NCI-H1417 (cell line): ENCODE results near the gene LPP.

Source experiments
- DNase-seq, 3 experiments: peaks; one replicate each; lab custom pipeline; 2025; lab: John Stamatoyannopoulos, UW

LPP gene

DNA sequence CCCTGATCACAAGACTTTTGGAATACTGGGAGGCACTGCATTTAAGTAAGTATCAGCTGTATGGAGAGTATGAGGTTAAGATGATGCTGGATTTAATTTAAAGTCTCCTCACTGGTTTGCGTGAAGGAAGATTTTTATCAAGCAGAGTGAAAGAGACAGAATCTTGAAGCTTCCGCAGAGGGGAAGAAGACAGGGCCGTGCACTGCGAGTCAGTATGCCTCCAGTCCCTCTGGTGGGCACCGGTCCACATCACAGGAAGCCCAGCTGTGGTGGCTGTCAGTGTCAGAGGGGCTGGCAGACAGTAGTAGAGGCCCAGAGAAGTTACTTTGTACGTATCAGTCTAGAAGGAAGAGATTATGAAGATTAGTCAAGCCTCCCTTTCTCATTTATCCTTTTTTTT, 638.8 kb downstream of the LPP start:
- no peak for DNase-seq

DNA sequence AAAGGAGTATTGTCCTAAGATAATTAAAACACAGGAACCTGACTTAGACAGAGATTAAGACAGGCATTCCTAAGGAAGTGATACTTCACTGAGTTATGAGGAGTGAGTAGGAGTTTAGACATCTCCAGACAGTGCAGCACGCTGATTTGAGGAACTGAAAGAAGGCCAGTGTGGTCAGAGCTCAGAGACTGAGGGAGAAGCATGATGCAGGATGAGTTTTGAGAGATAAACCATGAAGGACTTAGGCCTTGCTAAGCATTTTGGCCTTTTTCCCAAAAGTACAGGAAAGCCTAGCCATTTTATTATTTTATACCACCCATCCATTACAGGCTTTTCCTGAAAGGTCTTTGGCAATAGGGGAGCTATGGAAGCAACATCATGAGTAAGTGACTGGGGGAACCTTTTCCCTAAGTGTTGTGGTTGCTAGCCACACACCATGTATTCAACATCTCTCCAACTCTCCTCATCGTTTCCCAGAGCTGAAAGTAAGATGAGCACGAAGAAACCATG, 642.2 kb downstream of the LPP start:
- no peak for DNase-seq

DNA sequence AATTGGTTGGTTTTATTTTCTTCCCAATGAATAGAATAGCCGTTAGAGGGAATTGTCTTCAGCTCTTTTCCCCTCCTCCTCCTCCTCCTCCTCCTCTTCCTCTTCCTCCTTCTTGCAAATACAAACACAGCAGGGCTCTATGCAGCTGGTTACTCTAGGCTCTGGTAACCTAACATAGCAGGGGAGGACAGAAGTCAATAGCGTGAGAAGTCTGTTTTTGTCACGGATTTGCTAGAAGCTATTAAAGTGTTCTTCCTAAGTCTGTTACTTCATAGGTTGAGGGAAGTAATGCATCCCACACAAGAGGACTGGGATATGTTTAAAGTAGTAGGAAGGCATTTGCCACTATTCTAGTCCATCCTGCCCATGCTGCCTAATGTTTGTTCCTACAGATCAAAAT, 643.1 kb downstream of the LPP start:
- DNase-seq = no peak

DNA sequence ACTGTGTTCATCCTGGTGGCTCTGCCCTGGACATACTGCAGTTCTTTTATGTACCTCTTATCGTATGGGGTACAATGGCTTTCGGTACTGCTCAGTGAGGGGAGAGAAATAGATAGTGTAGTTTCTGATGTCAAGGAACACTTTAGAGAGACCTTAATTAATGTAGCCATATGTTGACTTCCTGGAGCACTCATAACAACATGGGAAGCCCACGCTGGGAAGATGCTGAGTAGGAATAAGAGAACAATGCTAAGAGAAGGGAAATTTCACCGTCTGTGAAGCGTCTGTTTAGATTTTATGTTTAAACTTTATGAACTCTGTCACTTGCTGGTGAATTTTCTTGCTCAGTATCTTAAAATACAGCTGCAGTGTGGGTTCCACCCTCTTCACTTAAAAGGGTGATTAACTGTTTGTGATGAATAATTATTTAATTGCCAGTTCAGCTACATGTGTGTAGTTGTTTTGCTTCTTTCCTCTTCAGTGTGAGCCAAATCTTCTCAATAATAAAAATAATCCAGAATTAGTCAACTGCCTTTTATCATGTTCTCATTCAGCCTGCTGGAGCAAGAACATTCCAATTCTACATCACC, 644.7 kb downstream of the LPP start:
- DNase-seq = peak in 1 of 3 experiments; percentile 38

DNA sequence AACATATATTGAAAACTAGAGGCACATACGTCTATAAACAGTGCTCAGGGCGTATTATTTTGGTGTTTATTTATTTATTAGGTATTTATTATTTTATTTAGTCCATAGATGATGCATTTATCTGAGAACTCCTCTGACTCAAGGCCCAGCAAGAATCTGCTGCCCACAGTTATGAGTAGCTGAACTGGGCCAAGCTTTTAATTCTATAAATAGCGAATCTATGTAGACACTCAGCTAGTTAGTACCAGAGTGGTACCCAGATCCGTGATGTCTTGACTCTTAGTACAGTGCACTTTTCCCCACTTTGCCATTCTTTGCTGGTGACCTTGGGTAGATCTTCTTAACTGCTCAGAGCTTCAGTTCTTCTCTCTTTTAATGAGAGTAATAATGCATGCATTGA, 647.4 kb downstream of the LPP start:
- no peak for DNase-seq

DNA sequence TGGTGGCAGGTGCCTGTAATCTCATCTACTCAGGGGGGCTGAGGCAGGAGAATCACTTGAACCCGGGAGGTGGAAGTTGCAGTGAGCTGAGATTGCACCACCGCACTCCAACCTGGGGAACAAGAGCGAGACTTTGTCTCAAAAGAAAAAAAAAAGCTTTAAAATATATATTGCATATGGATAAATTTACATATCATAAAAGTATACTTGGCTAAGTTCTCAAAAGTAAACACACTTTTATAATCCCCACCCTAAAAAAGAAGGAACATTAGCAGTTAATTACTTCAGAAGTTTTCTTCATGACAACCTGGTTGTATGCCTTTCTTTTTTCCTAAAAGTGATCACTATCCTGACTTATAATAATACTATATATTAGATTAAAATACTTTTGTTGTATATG, 648.7 kb downstream of the LPP start:
- no peak for DNase-seq

DNA sequence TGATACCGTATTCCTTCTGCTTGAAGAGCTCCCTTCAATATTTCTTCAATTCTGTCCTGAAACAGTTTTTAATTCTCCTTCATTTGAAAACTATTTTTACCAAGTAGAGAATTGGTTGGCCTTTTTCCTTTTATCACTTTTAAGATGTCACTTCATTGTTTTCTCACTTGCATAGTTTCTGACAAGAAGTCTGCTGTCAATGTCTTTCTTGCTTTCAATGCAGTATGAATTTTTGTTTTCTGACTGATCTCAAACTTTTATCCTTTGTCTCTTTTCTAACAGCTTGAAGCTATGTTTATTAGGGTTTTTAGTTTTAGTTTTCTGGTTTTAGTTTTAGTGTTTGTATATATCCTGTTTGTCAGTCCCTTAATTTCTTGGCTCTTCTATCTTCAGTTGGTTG, 653.0 kb downstream of the LPP start:
- DNase-seq = peak in 1 of 3 experiments; percentile 5

- DNase-seq = no peak
Observed at GRCh38 chr3:188812198-188812597, 658.2 kb downstream of the LPP start.

- no peak for DNase-seq
Observed at GRCh38 chr3:188814581-188814980, 660.6 kb downstream of the LPP start.

DNA sequence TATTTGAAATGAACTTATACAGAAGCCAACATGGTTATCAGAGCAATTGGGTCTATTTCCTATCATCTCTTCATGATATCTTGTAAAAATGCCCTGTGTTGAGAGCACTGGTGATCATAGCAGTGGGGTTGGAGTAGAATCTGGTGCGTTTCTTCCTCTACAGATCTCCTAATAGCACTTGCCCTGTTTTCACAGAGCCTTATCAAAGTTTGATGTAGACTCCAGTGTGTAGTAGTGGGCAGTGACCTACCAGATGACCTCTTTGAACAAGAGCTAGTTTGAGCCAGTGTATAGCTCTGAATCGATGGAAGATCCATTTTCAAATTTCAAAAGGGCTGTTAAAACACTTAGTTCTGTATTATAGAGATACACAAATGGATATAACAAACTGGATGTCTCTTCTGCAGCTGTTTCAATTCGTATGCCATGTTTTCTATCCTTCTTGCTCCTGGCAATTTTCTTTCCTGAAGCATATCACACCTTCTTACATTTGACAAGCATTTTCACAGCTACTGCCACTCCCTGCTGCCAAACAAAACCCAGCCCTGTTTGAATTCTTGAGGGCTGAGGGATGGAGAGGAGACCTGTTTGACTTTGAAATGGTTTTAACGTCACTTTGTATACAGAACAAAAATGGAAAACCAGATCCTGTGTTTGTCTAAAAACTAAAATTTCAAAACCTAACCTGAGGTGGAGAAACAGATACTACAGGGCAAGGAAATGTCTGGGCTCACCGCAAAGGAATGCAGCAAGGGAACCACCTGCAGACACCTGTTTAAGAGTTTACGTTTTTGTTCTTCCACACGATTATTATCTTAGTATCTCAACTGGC, 663.4 kb downstream of the LPP start:
- DNase-seq = no peak

DNA sequence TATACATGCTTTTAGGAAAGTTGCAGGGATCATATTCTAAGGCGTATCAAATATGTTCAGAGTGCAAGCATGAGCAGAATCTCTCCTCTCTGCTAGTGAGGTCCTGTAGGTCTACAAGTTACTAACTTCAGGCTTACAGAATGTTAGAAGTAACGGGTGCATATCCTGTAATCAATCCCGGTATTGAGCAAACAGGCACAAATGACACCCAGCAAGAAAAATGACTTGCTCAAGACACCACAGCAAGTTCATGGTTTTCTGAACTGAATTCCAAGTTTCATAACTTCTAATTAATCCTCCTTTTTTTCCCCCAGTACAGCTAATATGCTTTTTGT, 663.9 kb downstream of the LPP start:
- DNase-seq = no peak

GRCh38 chr3:188818282-188818681, 664.3 kb downstream of the LPP start:
- no peak for DNase-seq

GRCh38 chr3:188819939-188820338, 666.0 kb downstream of the LPP start:
- DNase-seq = no peak

DNA sequence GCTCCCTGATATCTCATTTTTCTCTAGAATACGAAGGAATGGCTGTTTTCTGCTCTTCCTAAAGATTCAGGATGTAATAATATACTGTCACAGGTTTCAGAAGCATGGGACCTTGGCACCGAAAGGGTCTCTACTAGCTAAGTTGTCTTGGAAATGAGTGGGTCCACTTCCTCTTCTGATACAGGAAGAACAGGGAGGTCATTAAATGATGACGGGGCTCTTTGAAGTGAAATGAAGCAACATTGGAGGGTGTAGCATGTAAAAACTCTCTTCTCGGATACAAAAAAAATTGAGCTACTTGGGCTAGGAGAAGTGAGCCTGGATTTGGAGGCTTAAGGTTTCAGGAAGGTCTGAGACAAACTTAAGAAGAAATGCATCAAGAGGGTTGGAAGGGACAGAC, 668.0 kb downstream of the LPP start:
- DNase-seq = no peak

- DNase-seq = no peak
Observed at GRCh38 chr3:188822411-188822810, 668.5 kb downstream of the LPP start.

GRCh38 chr3:188824566-188824965, 670.6 kb downstream of the LPP start:
- no peak for DNase-seq

DNA sequence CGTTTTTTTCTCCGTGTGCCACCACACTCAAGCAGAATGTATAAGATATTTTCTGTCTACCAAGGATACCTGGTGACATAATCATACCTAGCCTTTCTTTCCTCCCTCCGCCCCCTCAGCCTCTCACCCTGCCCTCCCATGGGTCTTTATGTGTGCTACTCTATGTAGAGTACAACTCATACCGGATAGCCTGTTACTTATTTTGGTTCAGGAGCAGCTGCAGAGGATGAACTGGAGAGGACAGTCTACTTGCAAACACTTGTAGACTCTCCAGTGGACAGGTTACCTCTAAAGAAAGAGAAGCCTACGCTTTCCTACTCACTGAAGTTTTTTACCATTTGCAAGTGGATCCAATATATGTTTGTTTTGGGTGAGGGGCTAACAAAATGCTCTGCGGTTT, 671.9 kb downstream of the LPP start:
- DNase-seq = no peak

DNA sequence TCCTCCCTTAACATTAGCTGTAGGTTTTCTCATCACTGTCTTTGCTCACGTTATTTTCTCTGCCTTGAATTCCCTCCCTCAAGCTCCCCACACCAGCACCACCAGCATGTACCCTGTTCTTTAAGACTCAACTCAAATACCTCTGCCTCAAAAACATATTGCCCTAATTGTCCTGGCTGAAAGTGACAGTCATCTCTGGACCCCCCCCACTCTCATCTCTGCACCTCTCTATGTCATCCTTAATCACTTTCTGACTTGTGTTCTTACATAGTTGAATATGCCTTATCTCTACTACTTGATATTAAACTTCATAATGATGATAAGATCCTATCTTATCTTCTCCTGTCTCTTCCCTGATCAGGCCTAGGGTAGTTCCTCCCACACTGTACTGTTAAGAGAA, 672.6 kb downstream of the LPP start:
- DNase-seq = no peak

DNA sequence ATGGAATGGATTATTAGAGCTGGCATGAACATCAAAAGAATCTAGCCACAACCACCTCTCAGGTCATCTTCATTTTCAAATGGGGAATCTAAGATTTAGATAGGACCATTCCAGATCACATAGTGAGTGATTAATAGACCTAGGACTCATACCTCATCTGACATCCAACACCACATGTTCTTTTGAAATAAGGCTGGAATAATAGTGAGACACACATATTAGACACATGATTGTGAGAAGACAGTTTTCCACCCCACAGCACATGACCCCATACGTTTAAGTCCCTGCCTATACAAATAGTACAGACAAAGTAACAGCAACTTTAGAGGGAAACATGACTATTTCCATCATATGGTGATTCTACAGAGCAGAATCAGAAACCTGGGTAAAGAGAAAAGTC, 673.1 kb downstream of the LPP start:
- DNase-seq = no peak

- no peak for DNase-seq
Observed at GRCh38 chr3:188827576-188827975, 673.6 kb downstream of the LPP start.

GRCh38 chr3:188829130-188829529, 675.2 kb downstream of the LPP start:
- DNase-seq = no peak

GRCh38 chr3:188829576-188829975, 675.6 kb downstream of the LPP start:
- DNase-seq = no peak

- peak in 1 of 3 experiments; percentile 7 for DNase-seq
Observed at GRCh38 chr3:188830893-188831292, 676.9 kb downstream of the LPP start.

DNA sequence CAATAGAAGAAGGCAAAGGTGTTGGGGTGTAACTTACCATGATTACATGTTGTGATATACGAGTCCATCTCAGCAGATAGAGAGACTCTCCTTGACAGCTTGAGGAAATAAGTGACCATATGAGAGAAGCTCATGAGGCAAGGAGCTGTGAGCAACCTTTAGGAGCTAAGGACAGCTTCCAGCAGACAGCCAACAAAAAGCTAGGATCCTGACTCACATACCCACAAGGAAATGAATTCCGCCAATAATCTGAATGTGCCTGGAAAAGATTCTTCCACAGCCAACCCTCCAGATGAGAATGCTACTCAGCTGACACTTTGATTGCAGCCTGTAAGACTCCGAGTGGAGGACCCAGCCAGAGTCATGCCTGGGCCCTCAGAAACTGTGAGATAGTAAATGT, 678.2 kb downstream of the LPP start:
- DNase-seq = no peak
